Gastroesophageal sphincter (tissue), 3 donors: ENCODE results near the gene RIGI.

ENCODE experiments used
- POLR2AphosphoS5 ChIP-seq: sonication (generic); formaldehyde crosslinking; IDR thresholded peaks from one replicate; pipeline ENCODE4 v1.6.1; 2017; ENCODE audit warnings: antibody characterized with exemption
- TF ChIP-seq, protein P1 (sequence below), 4 experiments: fragments of 200-600 bp in 2 of 4; fragments of 450-650 bp in 2 of 4; sonication (generic) in 1 of 4; IDR thresholded peaks; one replicate each; pipeline ENCODE4 v1.5.1; 2017 to 2019; ENCODE audit warnings: antibody characterized with exemption in 4 of 4, mild to moderate bottlenecking in 2 of 4, moderate library complexity in 2 of 4

DNA sequence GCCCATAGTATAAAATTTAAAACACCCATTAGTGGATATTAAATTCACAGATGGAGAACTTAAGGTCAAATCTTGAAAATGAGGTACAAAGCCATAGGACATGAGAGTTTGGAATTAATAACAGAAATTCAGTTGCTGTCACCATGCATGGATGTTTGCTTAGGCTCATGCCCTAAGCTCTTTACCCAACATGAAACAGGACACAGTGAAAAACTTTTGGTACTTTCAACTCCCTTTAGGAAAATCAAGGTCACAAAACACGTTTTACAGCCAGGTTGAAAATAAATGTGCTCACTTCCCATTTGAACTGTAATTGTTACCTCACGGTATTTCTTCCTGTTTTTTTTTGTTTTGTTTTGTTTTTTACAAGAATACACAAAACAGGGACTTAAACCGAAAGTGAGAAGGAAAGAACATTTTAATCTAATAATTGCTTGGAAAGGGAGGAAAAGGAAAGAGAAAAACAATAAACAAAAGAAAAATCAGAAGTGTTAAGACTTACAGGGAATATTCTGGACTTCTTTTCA, 32.5 kb upstream of the RIGI start:
- TF ChIP-seq, protein P1, sequence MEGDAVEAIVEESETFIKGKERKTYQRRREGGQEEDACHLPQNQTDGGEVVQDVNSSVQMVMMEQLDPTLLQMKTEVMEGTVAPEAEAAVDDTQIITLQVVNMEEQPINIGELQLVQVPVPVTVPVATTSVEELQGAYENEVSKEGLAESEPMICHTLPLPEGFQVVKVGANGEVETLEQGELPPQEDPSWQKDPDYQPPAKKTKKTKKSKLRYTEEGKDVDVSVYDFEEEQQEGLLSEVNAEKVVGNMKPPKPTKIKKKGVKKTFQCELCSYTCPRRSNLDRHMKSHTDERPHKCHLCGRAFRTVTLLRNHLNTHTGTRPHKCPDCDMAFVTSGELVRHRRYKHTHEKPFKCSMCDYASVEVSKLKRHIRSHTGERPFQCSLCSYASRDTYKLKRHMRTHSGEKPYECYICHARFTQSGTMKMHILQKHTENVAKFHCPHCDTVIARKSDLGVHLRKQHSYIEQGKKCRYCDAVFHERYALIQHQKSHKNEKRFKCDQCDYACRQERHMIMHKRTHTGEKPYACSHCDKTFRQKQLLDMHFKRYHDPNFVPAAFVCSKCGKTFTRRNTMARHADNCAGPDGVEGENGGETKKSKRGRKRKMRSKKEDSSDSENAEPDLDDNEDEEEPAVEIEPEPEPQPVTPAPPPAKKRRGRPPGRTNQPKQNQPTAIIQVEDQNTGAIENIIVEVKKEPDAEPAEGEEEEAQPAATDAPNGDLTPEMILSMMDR (IDR thresholded peaks at IDR 0.05): no peak
- TF ChIP-seq POLR2AphosphoS5: no peak
